ENCODE data around the gene WNT3A. TPM values are rescaled to one million over a fixed set of nuclear protein-coding genes. Genes with fewer than 3 reads are reported as not detected.

WNT3A gene
- total and polyA plus RNA-seq, 10 donors, result not detected

GRCh38 chr1:228095938-228096337 is 89.1 kb downstream of the WNT3A start:
- H3K4me3 ChIP-seq, result no peak overlapping the region
- peak overlapping the region in 1 of 8 donors; percentile 42 for H3K27ac ChIP-seq
- H3K4me1 ChIP-seq, result peaks cover 21 to 96% (median 61%) of the 10 kb centered on the region in 6 donors
- TF ChIP-seq POLR2AphosphoS5 (IDR thresholded peaks at IDR 0.05) (no peak), POLR2A (IDR thresholded peaks at IDR 0.05) (no peak), CTCF (IDR thresholded peaks at IDR 0.05 in 8 of 11, conservative IDR thresholded peaks at IDR 0.05 in 3 of 11) (no peak)
- DNase-seq, result peak; percentile 54
- H3K9me3 ChIP-seq, result peaks cover 0 to 18% (median 15%) of the 10 kb centered on the region in 8 donors
- H3K36me3 ChIP-seq, result peaks cover 0 to 95% (median 46%) of the 10 kb centered on the region in 6 donors
- intact Hi-C loops (cut with DNase I; ENCODE audit: low total_unique reads), result no loop called here
- H3K27me3 ChIP-seq (replicated peaks in 1 of 7), result no peaks in the 10 kb centered on the region
- WGBS, 5 donors, result 81 to 96% (median 91%) methylated on average over 4 to 8 of the region's 8 CpGs

GRCh38 chr1:228096416-228097332 is 89.9 kb downstream of the WNT3A start:
- no peak for DNase-seq
- TF ChIP-seq POLR2AphosphoS5 (IDR thresholded peaks at IDR 0.05) (peak; percentile 12 to 57 (median 51)), POLR2A (IDR thresholded peaks at IDR 0.05) (no peak), CTCF (IDR thresholded peaks at IDR 0.05 in 8 of 11, conservative IDR thresholded peaks at IDR 0.05 in 3 of 11) (no peak)
- Histone ChIP-seq H3K36me3 (peaks cover 0 to 94% (median 46%) of the 10 kb centered on the region in 6 donors), H3K4me3 (no peak overlapping the region), H3K4me1 (peaks cover 16 to 96% (median 61%) of the 10 kb centered on the region in 6 donors), H3K27ac (peak overlapping the region in 2 of 8 donors; percentile 4 to 42), H3K9me3 (peaks cover 0 to 18% (median 15%) of the 10 kb centered on the region in 8 donors), H3K27me3 (replicated peaks in 1 of 7) (no peaks in the 10 kb centered on the region)
- 92 to 97% (median 94%) methylated on average over 6 to 13 of the region's 13 CpGs for WGBS, 5 donors
- intact Hi-C loops (cut with DNase I; ENCODE audit: low total_unique reads), result no loop called here

DNA sequence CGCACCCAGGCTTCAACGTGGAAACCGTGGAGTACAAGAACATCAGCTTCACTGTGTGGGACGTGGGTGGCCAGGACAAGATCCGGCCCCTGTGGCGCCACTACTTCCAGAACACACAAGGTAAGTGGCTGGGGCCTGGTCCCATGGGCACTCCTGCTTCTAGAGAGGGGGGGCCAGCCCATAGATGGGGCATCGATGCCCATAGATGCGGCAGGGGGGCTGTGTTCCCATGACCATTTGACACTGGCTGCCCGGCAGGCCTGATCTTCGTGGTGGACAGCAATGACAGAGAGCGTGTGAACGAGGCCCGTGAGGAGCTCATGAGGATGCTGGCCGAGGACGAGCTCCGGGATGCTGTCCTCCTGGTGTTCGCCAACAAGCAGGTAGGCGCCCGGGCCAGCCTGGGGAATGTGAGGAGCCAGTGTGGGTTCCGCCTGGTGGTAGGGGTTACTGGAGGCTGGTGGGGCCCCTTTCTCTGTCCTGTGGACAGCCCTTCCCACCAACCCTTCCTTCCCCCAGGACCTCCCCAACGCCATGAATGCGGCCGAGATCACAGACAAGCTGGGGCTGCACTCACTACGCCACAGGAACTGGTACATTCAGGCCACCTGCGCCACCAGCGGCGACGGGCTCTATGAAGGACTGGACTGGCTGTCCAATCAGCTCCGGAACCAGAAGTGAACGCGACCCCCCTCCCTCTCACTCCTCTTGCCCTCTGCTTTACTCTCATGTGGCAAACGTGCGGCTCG is 90.7 kb downstream of the WNT3A start:
- H3K36me3 ChIP-seq, result peaks cover 0 to 87% (median 46%) of the 10 kb centered on the region in 6 donors
- peaks cover 12 to 96% (median 61%) of the 10 kb centered on the region in 6 donors for H3K4me1 ChIP-seq
- 87 to 92% (median 89%) methylated on average over 27 to 34 of the region's 34 CpGs for WGBS, 5 donors
- TF ChIP-seq POLR2A (IDR thresholded peaks at IDR 0.05), result no peak
- no peak for TF ChIP-seq CTCF (IDR thresholded peaks at IDR 0.05 in 8 of 11, conservative IDR thresholded peaks at IDR 0.05 in 3 of 11)
- TF ChIP-seq POLR2AphosphoS5 (IDR thresholded peaks at IDR 0.05), result peak; percentile 23 to 72 (median 55)
- no peaks in the 10 kb centered on the region for H3K27me3 ChIP-seq (replicated peaks in 1 of 7)
- intact Hi-C loops (cut with DNase I; ENCODE audit: low total_unique reads), result no loop called here
- H3K27ac ChIP-seq, result no peak overlapping the region
- H3K4me3 ChIP-seq, result no peak overlapping the region
- peak; percentile 75 for DNase-seq
- H3K9me3 ChIP-seq, result peaks cover 0 to 18% (median 15%) of the 10 kb centered on the region in 8 donors

Data from spleen (tissue), 11 donors.